IPS DF 6.9 (cell line): ENCODE data around the gene POLE2.
"Not testable (repeated sequence)": the region's sequence is repeated elsewhere in the genome, so short reads cannot be mapped to it uniquely, and the experiment has no call there.

Source experiments
- DNase-seq: peaks from one replicate; pipeline ENCODE4 v3.0.0-alpha.2; 2013; ENCODE audit warnings: low read depth, low spot score
- H3K27ac ChIP-seq: one replicate; pipeline ENCODE4 v1.5.1; 2013; ENCODE audit warnings: low read length, control low read depth
- H3K27me3 ChIP-seq: 2 replicates; pipeline ENCODE4 v1.6.1; 2013; ENCODE audit warnings: mild to moderate bottlenecking, low read length; ENCODE audit not compliant: control insufficient read depth, insufficient read depth
- H3K36me3 ChIP-seq: 2 replicates; pipeline ENCODE4 v1.6.1; 2013; ENCODE audit warnings: low read length; ENCODE audit not compliant: control insufficient read depth, insufficient read depth
- H3K4me1 ChIP-seq: 2 replicates; pipeline ENCODE4 v1.6.1; 2013; ENCODE audit warnings: low read length; ENCODE audit not compliant: control insufficient read depth, insufficient read depth
- H3K4me3 ChIP-seq: 2 replicates; pipeline ENCODE4 v1.5.1; 2013; ENCODE audit warnings: mild to moderate bottlenecking, low read length
- H3K9me3 ChIP-seq: 2 replicates; pipeline ENCODE4 v1.6.1; 2013; ENCODE audit warnings: low read length, inconsistent platforms; ENCODE audit not compliant: control insufficient read depth, insufficient read depth
- WGBS: extraction: QIAGEN DNeasy Blood & Tissue Kit; methylation state at CpG from one replicate; pipeline ENCODE4 v1.1.7; 2013; ENCODE audit warnings: mixed read lengths, missing lambda C conversion rate; ENCODE audit not compliant: insufficient read length, insufficient coverage; 5-methylcytosine and 5-hydroxymethylcytosine counted together

Gene POLE2, protein sequence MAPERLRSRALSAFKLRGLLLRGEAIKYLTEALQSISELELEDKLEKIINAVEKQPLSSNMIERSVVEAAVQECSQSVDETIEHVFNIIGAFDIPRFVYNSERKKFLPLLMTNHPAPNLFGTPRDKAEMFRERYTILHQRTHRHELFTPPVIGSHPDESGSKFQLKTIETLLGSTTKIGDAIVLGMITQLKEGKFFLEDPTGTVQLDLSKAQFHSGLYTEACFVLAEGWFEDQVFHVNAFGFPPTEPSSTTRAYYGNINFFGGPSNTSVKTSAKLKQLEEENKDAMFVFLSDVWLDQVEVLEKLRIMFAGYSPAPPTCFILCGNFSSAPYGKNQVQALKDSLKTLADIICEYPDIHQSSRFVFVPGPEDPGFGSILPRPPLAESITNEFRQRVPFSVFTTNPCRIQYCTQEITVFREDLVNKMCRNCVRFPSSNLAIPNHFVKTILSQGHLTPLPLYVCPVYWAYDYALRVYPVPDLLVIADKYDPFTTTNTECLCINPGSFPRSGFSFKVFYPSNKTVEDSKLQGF

DNA sequence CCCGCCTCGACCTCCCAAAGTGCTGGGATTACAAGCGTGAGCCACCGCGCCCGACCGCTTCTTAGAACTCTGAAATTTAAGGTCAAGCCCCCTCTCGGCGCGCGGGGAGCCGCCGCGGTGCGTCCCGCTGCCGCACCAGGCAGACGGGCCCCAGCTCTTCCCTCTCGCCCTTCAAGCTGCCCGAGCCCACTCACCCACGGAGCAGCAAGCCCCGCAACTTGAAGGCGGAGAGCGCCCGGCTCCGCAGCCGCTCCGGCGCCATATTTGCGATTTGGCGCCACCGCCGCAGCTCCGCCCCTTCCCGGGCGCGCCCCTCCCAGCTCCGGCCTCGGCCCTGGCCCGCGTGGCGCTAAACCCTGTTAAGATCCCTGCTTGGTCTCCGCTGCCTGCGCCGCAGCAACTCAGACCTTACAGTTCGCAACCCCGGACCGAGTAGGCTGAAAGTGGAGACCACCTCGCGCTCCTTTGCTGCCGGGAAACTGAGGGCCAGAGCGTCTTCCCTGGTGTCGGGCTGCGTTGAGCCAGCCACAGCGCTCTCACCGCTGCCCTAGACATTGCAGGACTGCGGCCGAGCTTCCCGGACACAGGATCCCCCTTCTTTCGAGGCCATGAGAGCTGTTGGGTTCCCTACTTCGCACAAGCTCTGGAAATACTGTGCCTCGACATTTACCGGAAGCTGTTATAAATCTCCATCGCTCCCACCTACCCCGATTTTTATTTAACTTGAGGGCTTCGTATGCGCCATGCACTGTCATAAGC, at the start of gene POLE2:
TSS of gene POLE2 (minus strand) at position 273 of the 759 bp plus-strand sequence. CDS start at position 262, 11 bp downstream.
- no peaks in the 10 kb centered on the region for H3K36me3 ChIP-seq
- H3K4me1 ChIP-seq: no peaks in the 10 kb centered on the region
- H3K4me3 ChIP-seq: peak within 1 kb of the TSS; percentile 88; the same call in 1 of the 2 replicates
- peak; percentile 79 for DNase-seq
- H3K27ac ChIP-seq: no peak within 1 kb of the TSS
- H3K27me3 ChIP-seq: no peaks in the 10 kb centered on the region; the same call in 1 of the 2 replicates
- no peaks in the 10 kb centered on the region for H3K9me3 ChIP-seq
- WGBS: no CpG with 5 or more reads among the region's 67 CpGs

DNA sequence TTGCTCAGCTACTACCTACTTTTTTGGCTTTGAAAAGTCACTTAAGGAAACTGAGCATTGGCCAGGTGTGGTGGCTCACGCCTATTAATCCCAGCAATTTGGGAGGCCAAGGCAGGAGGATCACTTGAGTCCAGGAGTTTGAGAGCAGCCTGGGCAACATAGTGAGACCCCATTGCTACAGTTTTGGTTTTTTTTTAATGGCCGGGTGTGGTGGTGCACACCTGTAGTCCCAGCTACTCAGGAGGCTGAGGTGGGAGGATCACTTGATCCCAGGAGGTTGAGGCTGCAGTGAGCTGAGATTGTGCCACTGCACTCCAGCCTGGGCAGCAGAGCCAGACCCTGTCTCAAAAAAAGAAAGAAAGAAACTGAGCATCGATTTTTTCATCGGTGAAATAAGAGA, 47.7 kb upstream of the POLE2 start:
- no CpG with 5 or more reads among the region's 4 CpGs for WGBS
- not testable (repeated sequence) for H3K36me3 ChIP-seq, H3K27me3 ChIP-seq, H3K9me3 ChIP-seq, H3K27ac ChIP-seq, DNase-seq, H3K4me1 ChIP-seq, H3K4me3 ChIP-seq

DNA sequence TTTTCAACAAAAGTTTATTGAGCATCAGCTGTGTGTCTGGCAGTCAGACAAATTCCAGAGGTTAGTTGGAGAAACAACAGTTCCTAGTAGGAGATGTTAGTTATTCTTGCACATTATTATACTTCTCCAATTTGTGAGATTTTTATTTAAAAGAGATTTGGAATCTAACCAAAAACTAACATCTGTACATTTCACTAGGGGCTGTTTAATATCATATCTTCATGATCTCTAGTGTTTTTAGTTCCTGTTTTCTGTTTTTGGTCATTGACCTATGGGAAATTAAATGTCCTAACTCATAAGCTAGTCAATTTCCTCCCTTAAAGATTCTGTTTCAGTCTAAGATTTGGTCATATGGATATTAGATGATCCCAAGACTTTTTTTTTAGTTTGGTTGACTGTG, 45.8 kb upstream of the POLE2 start:
- Histone ChIP-seq H3K27me3 (no peaks in the 10 kb centered on the region), H3K36me3 (no peaks in the 10 kb centered on the region), H3K4me3 (no peak overlapping the region), H3K4me1 (no peaks in the 10 kb centered on the region), H3K9me3 (no peaks in the 10 kb centered on the region), H3K27ac (no peak overlapping the region)
- DNase-seq: no peak

DNA sequence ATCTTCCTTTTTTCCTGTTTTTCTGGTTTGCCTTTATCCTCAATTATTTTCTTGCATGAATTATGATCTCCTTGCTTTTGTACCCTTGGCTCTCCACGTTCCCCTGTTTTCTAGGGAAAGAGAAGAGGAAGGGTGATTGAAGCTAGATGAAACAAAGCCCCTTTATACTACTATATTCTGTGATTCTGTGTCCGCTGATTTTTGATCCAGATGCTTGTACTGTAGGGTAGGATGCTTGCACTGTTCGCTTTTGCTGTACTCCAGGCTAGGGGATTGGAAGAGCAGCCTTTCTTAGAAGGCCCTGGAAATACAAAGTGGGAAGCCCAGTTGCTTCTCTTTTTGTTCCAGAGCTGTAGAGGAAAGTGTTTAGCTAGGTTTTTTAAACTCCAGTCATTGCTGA, 44.9 kb upstream of the POLE2 start:
- no peaks in the 10 kb centered on the region for H3K9me3 ChIP-seq

DNA sequence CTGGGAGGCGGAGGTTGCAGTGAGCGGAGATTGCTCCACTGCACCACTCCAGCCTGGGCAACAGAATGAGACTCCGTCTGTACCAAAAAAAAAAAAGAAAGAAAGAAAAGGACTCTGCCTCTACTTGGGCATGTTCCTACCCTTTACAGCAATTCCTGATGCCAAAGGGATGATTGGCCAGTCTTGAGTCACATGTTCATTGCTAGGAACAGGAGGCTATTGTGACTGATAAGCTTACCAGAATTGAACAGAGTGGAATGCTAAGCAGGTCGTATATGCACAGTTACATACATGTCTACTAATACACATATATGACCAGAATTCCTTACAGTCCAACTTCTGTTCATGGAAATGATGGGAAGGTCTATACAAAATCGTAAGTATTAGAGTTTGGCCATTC, 39.2 kb upstream of the POLE2 start:
- no peaks in the 10 kb centered on the region for H3K27me3 ChIP-seq
- no CpG with 5 or more reads among the region's 5 CpGs for WGBS
- no peak overlapping the region for H3K4me3 ChIP-seq
- H3K4me1 ChIP-seq: no peaks in the 10 kb centered on the region
- no peaks in the 10 kb centered on the region for H3K36me3 ChIP-seq
- no peak for DNase-seq
- H3K27ac ChIP-seq: no peak overlapping the region
- H3K9me3 ChIP-seq: no peaks in the 10 kb centered on the region

More for the DNA sequence above, 44.9 kb upstream of the POLE2 start:
- no peak for DNase-seq
- Histone ChIP-seq H3K27me3 (no peaks in the 10 kb centered on the region), H3K4me3 (no peak overlapping the region), H3K4me1 (no peaks in the 10 kb centered on the region), H3K27ac (no peak overlapping the region), H3K36me3 (no peaks in the 10 kb centered on the region)
- WGBS: no CpG with 5 or more reads among the region's 3 CpGs

DNA sequence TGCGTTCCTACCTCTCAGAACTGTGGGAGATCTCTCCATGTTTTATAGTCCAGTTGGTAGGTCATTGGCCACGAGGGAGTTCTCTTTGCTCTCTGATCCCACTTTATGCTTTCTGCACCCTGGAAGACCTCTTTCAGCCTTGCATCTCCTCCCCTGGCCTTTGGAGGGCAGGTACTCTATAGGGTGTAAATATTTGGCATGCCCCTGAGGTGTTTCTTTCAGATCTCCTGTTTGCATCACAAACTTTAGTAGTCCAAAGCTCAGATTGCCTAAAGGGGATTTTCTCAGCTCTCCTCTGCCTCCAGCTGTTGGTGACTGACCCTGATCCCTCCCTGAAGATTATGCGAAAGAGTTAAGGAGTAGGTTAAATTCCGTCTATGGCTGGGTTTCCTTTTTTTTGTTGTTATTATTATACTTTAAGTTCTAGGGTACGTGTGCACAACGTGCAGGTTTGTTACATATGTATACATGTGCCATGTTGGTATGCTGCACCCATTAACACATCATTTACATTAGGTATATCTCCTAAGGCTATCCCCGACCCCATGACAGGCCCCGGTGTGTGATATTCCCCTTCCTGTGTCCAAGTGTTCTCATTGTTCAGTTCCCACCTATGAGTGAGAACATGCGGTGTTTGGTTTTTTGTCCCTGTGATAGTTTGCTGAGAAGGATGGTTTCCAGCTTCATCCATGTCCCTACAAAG, 33.9 kb upstream of the POLE2 start:
- H3K4me3 ChIP-seq, H3K27ac ChIP-seq, H3K9me3 ChIP-seq, H3K36me3 ChIP-seq, H3K4me1 ChIP-seq, H3K27me3 ChIP-seq, DNase-seq: not testable (repeated sequence)
- no CpG with 5 or more reads among the region's 9 CpGs for WGBS

GRCh38 chr14:49720744-49721143, 32.7 kb upstream of the POLE2 start:
- Histone ChIP-seq H3K36me3 (no peaks in the 10 kb centered on the region), H3K4me1 (no peaks in the 10 kb centered on the region)

DNA sequence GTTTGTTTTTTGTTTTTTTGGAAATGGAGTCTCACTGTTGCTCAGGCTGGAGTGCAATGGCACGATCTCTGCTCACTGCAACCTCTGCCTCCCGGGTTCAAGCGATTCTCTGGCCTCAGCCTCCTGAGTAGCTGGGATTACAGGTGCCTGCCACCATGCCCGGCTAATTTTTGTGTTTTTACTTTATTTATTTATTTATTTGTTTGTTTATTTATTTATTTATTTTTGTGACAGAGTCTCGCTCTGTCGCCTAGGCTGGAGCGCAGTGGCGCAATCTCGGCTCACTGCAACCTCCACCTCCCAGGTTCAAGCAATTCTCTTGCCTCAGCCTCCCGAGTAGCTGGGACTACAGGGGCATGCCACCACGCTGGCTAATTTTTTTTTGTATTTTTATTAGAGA, 23.0 kb upstream of the POLE2 start:
- no CpG with 5 or more reads among the region's 11 CpGs for WGBS
- H3K36me3 ChIP-seq, DNase-seq, H3K9me3 ChIP-seq, H3K27me3 ChIP-seq, H3K4me1 ChIP-seq, H3K4me3 ChIP-seq, H3K27ac ChIP-seq: not testable (repeated sequence)

More at GRCh38 chr14:49720744-49721143, 32.7 kb upstream of the POLE2 start:
- no peaks in the 10 kb centered on the region for H3K9me3 ChIP-seq
- no peaks in the 10 kb centered on the region for H3K27me3 ChIP-seq
- H3K27ac ChIP-seq: no peak overlapping the region
- DNase-seq: no peak
- H3K4me3 ChIP-seq: no peak overlapping the region

GRCh38 chr14:49704471-49704870, 16.5 kb upstream of the POLE2 start:
- not testable (repeated sequence) for H3K4me3 ChIP-seq, H3K27me3 ChIP-seq, H3K9me3 ChIP-seq, H3K36me3 ChIP-seq, DNase-seq, H3K4me1 ChIP-seq, H3K27ac ChIP-seq
- WGBS: no CpG with 5 or more reads among the region's 4 CpGs

DNA sequence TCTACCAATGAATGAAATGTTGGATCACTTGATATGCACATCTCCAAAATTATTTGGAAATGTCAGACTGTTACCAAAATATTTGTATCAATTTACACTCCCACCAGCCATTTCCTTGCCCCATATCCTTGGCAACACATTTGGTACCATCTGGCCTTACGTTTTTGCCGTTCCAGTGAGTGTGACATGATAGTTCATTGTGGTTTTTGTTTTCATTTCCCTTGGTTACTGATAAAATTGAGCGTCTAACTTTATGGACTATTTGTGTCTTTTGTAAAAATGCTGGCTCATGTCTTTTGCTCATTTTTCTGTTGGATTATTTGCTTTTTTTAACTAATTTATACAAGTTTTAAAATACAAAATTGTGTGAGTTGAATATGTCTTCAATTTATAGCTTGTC, 16.0 kb upstream of the POLE2 start:
- no CpG with 5 or more reads among the region's 3 CpGs for WGBS
- H3K27me3 ChIP-seq: no peaks in the 10 kb centered on the region
- DNase-seq: no peak
- no peaks in the 10 kb centered on the region for H3K36me3 ChIP-seq
- H3K4me1 ChIP-seq: no peaks in the 10 kb centered on the region
- H3K4me3 ChIP-seq: no peak overlapping the region
- no peak overlapping the region for H3K27ac ChIP-seq
- H3K9me3 ChIP-seq: no peaks in the 10 kb centered on the region
